ENCODE results near the gene SGIP1.

SGIP1 gene

GRCh38 chr1:66607458-66607857, 73.5 kb downstream of the SGIP1 start:
- DNase-seq, result no peak

DNA sequence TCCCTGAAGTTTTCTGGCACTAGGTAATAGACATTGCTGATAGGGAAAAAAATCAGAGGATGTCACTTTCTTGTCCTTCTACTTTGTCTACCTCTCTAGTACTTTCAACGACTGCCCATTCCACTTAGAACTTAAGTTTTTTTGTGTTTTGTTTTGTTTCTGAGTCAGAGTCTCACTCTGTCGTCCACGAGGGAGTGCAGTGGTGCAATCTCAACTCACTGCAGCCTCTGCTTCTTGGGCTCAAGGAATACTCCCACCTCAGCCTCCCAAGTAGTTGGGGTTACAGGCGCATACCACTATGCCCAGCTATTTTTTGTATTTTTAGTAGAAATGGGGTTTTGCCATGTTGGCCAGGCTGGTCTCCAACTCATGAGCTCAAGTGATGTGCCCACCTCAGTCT, 79.2 kb downstream of the SGIP1 start:
- DNase-seq, result no peak

DNA sequence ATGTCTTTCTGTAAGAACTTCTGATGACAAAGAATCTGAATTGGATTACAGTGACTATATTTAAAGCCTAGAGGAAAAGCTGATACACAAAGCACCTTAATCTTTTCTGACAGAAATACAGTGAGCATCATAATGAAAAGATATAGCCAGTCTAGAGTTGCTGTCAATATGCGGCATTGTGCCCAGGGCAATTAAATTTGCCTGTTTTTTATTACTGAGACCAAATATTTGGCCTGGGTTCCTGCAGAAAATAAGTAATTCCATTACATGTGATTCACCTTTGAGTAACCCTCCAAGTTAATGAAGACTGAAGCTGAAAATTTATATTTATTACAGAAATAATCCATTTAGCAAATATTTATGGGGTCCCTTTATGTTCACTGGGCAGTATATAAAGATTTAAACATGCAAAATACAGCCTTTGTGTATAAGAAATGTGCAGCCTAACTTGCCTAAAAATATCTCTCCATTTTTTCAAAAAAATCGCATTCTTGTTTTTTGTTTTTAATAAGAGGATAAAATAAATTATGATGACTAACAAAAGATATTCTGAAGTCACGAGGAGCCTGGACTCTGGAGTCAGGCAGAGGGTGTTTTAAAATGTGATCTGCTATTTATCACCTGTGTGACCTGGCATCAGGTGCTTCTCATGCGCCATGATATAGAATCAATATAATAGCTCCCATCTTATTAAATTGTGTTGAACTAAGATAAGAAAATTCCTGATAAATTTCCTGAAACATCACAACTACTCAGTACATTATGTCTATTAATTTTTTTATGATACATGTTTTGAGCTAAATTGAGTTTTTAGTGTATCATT, 83.6 kb downstream of the SGIP1 start:
- no peak for DNase-seq

GRCh38 chr1:66618390-66618789, 84.4 kb downstream of the SGIP1 start:
- DNase-seq, result no peak

GRCh38 chr1:66623812-66624211, 89.9 kb downstream of the SGIP1 start:
- no peak for DNase-seq

GRCh38 chr1:66624412-66625060, 90.6 kb downstream of the SGIP1 start:
- no peak for DNase-seq

DNA sequence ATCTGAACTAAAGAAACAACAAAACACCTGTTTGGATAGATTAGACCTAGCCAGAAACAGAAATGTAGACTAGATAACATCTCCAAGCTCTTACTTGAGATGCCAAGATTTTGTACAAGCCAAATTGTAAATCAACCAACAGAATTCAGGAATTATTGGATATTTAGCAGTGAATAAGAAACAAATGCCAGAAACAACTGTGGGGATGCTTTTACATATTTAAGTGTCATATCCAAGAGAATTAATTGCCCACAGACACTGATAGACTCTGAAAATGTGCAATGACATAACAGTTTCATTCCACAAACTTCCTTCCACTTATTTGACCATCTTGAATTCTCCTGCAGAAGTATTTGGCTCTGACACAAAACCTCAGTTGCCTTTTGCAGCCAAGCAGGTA, 92.3 kb downstream of the SGIP1 start:
- DNase-seq, result no peak

- no peak for DNase-seq
These were observed 95.0 kb downstream of the SGIP1 start for GRCh38 chr1:66628926-66629325.

- DNase-seq, result no peak
These were observed 99.2 kb downstream of the SGIP1 start for GRCh38 chr1:66633159-66633558.

- DNase-seq, result no peak
These were observed 103.2 kb downstream of the SGIP1 start for GRCh38 chr1:66637146-66637545.

DNA sequence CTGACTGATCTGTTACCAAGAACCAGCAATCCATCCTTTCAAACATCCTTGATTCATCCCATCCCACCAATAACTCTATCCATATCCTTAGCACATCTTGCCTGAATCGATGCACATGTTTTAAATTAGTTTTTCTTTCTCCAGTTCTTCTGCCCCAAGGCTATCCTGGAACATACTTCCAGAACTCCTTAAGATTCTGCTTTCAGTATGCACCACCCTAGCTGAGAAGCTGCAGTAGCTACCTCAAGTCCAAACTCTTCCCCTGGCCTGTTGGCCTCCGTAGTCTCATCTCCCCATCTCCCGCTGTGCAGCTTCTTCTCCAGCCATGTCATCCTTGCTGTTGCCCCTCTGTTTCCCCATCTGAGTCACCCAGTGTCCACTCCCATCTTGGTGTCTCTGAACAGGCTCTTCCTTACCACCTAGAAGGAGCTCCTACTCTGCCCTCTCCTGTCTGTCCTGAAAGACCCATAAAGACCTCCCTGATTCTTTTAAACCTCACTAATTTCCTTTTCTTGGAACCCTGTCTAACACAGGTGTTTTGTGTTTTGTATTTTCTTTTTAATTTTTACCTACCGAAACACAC, 108.0 kb downstream of the SGIP1 start:
- DNase-seq, result no peak

- no peak for DNase-seq
These were observed 109.0 kb downstream of the SGIP1 start for GRCh38 chr1:66642992-66643391.

DNA sequence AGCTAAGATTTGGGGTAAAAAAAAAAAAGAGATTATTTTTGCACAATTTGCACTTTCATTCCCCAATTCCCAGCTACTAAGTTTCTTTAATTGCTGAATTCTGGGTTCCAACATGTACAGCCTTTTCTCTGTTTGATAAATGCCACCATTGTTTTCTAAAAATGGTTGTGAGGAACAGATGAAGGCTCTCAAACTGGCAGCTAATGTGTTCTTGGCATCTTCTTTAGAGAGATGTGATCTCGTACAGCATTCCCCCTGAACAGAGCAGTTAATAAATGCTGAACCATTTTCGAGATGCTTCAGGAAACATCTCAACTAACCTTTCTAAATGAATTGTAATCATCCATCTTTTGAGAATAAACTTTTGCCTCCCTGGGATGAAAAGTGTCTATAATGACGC, 110.4 kb downstream of the SGIP1 start:
- DNase-seq, result no peak

GRCh38 chr1:66648901-66649595, 115.1 kb downstream of the SGIP1 start:
- DNase-seq, result no peak

DNA sequence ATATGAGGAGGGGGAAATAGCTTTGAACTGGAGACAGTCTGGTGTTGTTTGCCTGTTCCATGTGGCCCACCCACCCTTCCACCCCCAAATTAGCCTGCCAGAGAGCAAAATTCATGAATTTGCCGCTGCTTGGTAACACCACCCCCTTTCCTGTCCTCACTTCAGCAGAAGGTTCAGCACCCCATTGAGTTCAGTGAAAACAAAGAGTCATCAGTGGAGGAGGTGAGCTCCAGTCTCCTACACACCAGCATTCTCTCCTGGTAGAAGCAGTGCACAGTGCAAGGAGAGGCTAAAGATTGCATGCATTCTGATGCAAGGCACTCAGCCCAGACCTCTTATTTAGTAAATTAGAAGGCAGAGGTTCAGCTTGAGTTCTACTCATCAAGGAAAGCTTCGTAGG, 118.6 kb downstream of the SGIP1 start:
- no peak for DNase-seq

- DNase-seq, result no peak
These were observed 120.7 kb downstream of the SGIP1 start for GRCh38 chr1:66654643-66655042.

DNA sequence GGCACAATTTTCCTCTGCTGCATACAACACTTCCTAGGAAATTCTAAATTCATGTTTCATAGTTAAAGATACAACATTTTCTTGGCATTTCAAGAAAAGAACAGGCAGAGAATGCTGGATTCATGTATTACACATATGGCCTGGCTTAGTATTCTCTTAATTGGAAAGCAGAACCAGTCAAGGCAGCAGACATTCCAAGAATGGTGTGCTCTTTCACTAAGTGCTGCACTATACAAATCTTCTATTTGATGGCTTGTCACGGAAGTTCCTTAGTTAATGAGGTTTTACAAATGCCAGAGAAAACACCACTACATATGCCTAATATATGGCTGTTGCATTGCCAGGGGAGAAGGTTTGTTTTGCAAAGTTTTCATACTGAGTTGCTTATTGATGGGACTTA, 137.5 kb downstream of the SGIP1 start:
- no peak for DNase-seq

GRCh38 chr1:66676613-66677298, 142.8 kb downstream of the SGIP1 start:
- DNase-seq, result no peak

DNA sequence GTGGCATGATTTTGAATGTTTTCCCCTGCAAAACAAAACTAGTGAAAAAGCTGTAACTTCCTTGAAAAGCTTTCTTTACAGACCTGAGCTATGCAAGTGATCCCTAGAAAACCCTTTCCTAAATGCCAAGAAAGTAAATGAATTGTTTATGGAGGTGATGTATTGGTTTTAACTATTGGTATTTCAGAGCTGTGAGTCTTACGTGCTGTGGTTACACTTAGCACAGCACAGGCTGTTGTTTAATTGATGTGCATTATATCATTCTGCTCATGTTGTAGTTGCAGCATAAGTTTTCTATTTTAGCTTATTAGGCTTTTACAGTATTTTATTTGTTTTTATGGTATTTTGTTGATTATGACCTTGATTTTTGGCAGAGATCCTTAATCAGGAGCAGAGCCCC, 144.2 kb downstream of the SGIP1 start:
- no peak for DNase-seq

DNA sequence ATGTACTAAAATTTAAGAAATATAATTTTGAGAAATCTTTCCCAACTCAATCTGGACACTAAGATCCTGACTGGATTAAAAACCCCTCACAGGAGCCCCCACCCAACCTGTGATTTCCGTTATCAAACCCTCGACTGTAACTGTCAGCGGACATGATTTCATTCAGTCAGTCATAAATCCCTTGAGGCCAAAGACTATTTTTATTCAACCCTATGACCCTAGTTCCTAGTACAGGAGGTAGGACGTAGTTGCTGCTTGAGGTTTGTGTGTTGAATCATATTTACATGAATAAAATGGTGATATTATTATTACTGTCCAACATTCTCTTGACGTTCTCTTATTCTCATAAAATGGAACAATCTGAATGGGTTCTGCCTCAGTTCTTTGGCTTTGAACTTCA, 145.2 kb downstream of the SGIP1 start:
- no peak for DNase-seq

GRCh38 chr1:66681686-66682085, 147.7 kb downstream of the SGIP1 start:
- DNase-seq, result no peak

DNA sequence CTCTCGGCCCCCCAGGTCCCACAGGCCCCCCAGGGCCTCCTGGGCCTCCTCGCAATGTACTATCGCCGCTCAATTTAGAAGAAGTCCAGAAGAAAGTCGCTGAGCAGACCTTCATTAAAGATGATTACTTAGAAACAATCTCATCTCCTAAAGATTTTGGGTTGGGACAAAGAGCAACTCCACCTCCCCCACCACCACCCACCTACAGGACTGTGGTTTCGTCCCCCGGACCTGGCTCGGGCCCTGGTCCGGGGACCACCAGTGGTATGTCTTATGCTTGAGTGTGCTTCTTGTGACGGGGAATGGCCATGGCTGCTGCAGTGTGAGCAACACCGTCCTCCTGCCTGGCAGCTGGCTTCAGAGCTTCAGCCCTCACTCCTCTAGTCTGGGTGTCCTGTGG, 148.2 kb downstream of the SGIP1 start:
- DNase-seq, result no peak

DNA sequence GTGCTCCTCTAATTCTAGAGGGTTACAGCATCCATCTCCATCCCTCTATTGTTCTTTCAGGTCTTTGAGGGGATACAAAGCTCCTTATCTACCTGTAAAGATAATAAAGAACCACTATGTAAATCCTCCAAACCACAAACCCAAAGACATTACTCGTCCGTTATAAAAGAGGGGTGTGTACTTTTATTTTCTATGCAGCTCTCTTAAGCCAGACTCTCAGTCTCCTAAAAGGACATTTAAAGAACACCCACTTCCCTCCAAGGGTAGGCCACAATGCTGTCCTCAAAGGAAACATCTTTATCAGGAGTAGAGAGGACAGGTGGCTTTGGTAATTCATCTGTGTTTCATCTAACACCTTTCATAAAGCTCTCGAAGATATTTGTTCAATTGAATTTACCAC, 150.4 kb downstream of the SGIP1 start:
- DNase-seq, result no peak

Data from NCI-H2081 (cell line).